ENCODE measurements around the gene E2F4. TPM values are rescaled to one million over a fixed set of nuclear protein-coding genes. Genes with fewer than 3 reads are reported as not detected.

E2F4 gene
- total and polyA plus RNA-seq, 9 of the 15 experiments (the other 6 are each of a cell fraction or from before 2014, with no cell fraction given): 9.7 to 139 (median 106) TPM

GRCh38 chr16:67170949-67171649, 20.9 kb upstream of the E2F4 start (continued):
- TF ChIP-seq, protein P1, sequence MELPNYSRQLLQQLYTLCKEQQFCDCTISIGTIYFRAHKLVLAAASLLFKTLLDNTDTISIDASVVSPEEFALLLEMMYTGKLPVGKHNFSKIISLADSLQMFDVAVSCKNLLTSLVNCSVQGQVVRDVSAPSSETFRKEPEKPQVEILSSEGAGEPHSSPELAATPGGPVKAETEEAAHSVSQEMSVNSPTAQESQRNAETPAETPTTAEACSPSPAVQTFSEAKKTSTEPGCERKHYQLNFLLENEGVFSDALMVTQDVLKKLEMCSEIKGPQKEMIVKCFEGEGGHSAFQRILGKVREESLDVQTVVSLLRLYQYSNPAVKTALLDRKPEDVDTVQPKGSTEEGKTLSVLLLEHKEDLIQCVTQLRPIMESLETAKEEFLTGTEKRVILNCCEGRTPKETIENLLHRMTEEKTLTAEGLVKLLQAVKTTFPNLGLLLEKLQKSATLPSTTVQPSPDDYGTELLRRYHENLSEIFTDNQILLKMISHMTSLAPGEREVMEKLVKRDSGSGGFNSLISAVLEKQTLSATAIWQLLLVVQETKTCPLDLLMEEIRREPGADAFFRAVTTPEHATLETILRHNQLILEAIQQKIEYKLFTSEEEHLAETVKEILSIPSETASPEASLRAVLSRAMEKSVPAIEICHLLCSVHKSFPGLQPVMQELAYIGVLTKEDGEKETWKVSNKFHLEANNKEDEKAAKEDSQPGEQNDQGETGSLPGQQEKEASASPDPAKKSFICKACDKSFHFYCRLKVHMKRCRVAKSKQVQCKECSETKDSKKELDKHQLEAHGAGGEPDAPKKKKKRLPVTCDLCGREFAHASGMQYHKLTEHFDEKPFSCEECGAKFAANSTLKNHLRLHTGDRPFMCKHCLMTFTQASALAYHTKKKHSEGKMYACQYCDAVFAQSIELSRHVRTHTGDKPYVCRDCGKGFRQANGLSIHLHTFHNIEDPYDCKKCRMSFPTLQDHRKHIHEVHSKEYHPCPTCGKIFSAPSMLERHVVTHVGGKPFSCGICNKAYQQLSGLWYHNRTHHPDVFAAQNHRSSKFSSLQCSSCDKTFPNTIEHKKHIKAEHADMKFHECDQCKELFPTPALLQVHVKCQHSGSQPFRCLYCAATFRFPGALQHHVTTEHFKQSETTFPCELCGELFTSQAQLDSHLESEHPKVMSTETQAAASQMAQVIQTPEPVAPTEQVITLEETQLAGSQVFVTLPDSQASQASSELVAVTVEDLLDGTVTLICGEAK (IDR thresholded peaks at IDR 0.05): peak; percentile 48; the same call in 1 of the 2 replicates
- TF ChIP-seq, protein P1 (CRISPR knock-in tag; IDR thresholded peaks at IDR 0.05): no peak
- TF ChIP-seq NR0B1 (IDR thresholded peaks at IDR 0.05; ENCODE audit: partially characterized antibody): no peak
- TF ChIP-seq TCF7 (IDR thresholded peaks at IDR 0.05; ENCODE audit: borderline replicate concordance): no peak
- TF ChIP-seq ATF7 (IDR thresholded peaks at IDR 0.05): 0 out of 2 replicates have a peak, but pooled peaks have one; percentile 15
- no peak for TF ChIP-seq TSHZ1 (CRISPR knock-in tag; IDR thresholded peaks at IDR 0.05)
- TF ChIP-seq NFRKB (IDR thresholded peaks at IDR 0.05; ENCODE audit: low read depth): no peak
- TF ChIP-seq, protein P2, sequence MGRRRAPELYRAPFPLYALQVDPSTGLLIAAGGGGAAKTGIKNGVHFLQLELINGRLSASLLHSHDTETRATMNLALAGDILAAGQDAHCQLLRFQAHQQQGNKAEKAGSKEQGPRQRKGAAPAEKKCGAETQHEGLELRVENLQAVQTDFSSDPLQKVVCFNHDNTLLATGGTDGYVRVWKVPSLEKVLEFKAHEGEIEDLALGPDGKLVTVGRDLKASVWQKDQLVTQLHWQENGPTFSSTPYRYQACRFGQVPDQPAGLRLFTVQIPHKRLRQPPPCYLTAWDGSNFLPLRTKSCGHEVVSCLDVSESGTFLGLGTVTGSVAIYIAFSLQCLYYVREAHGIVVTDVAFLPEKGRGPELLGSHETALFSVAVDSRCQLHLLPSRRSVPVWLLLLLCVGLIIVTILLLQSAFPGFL (CRISPR knock-in tag; IDR thresholded peaks at IDR 0.05): no peak
- TF ChIP-seq ZNF75A (CRISPR knock-in tag; IDR thresholded peaks at IDR 0.05): no peak
- peak; percentile 35; the same call in 1 of the 2 replicates for TF ChIP-seq ATF4 (CRISPR knock-in tag; IDR thresholded peaks at IDR 0.05)
- no peak for TF ChIP-seq BRD9 (IDR thresholded peaks at IDR 0.05; ENCODE audit: low read depth, partially characterized antibody)
